ENCODE results near the gene IL4R. TPM values are rescaled to one million over a fixed set of nuclear protein-coding genes. Genes with fewer than 3 reads are reported as not detected.

Gene IL4R
- total and polyA plus RNA-seq, 2 of the 13 experiments (the other 11 are each of a cell fraction or from before 2014, with no cell fraction given) = 15.9 to 49.6 TPM

DNA sequence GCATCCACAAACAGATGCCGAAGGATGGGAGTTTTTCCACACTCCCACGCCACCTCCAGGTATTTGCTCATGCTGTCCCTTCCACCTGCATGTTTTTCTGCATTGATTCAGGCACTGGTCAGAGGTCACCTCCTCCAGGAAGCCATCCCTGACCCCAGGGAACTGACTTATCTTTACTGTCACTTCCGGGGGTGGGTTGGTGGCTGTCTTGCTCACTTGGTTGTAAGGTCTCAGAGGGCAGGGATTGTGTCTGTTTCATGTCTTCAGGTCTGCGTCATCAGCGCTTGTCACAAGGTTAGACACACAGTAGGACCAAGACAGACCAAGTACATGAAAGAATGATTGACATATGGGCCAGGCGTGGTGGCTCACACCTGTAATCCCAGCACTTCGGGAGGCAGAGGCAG lies 1.9 kb upstream of the IL4R start (continued):
- TF ChIP-seq, protein P1, sequence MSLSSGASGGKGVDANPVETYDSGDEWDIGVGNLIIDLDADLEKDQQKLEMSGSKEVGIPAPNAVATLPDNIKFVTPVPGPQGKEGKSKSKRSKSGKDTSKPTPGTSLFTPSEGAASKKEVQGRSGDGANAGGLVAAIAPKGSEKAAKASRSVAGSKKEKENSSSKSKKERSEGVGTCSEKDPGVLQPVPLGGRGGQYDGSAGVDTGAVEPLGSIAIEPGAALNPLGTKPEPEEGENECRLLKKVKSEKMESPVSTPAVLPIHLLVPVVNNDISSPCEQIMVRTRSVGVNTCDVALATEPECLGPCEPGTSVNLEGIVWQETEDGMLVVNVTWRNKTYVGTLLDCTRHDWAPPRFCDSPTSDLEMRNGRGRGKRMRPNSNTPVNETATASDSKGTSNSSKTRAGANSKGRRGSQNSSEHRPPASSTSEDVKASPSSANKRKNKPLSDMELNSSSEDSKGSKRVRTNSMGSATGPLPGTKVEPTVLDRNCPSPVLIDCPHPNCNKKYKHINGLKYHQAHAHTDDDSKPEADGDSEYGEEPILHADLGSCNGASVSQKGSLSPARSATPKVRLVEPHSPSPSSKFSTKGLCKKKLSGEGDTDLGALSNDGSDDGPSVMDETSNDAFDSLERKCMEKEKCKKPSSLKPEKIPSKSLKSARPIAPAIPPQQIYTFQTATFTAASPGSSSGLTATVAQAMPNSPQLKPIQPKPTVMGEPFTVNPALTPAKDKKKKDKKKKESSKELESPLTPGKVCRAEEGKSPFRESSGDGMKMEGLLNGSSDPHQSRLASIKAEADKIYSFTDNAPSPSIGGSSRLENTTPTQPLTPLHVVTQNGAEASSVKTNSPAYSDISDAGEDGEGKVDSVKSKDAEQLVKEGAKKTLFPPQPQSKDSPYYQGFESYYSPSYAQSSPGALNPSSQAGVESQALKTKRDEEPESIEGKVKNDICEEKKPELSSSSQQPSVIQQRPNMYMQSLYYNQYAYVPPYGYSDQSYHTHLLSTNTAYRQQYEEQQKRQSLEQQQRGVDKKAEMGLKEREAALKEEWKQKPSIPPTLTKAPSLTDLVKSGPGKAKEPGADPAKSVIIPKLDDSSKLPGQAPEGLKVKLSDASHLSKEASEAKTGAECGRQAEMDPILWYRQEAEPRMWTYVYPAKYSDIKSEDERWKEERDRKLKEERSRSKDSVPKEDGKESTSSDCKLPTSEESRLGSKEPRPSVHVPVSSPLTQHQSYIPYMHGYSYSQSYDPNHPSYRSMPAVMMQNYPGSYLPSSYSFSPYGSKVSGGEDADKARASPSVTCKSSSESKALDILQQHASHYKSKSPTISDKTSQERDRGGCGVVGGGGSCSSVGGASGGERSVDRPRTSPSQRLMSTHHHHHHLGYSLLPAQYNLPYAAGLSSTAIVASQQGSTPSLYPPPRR (CRISPR knock-in tag; IDR thresholded peaks at IDR 0.05; ENCODE audit: borderline replicate concordance) = no peak
- TF ChIP-seq REL (CRISPR knock-in tag; conservative IDR thresholded peaks at IDR 0.05) (no peak), SKI (IDR thresholded peaks at IDR 0.05; ENCODE audit: partially characterized antibody) (no peak), POGZ (CRISPR knock-in tag; IDR thresholded peaks at IDR 0.05) (0 out of 2 replicates have a peak, but pooled peaks have one; percentile 47), ISX (CRISPR knock-in tag; conservative IDR thresholded peaks at IDR 0.05) (no peak), ZNF672 (CRISPR knock-in tag; IDR thresholded peaks at IDR 0.05) (no peak), ZNF883 (CRISPR knock-in tag; IDR thresholded peaks at IDR 0.05; ENCODE audit: not compliant biosample characterization) (no peak), ZNF772 (CRISPR knock-in tag; IDR thresholded peaks at IDR 0.05) (0 out of 2 replicates have a peak, but pooled peaks have one; percentile 46), ZNF550 (CRISPR knock-in tag; IDR thresholded peaks at IDR 0.05; ENCODE audit: borderline replicate concordance) (no peak), ZNF614 (CRISPR knock-in tag; IDR thresholded peaks at IDR 0.05; ENCODE audit: borderline replicate concordance) (no peak), RBM39 (IDR thresholded peaks at IDR 0.05; ENCODE audit: low read depth, low read length, poor library complexity, severe bottlenecking) (no peak)
- TF ChIP-seq, protein P2, sequence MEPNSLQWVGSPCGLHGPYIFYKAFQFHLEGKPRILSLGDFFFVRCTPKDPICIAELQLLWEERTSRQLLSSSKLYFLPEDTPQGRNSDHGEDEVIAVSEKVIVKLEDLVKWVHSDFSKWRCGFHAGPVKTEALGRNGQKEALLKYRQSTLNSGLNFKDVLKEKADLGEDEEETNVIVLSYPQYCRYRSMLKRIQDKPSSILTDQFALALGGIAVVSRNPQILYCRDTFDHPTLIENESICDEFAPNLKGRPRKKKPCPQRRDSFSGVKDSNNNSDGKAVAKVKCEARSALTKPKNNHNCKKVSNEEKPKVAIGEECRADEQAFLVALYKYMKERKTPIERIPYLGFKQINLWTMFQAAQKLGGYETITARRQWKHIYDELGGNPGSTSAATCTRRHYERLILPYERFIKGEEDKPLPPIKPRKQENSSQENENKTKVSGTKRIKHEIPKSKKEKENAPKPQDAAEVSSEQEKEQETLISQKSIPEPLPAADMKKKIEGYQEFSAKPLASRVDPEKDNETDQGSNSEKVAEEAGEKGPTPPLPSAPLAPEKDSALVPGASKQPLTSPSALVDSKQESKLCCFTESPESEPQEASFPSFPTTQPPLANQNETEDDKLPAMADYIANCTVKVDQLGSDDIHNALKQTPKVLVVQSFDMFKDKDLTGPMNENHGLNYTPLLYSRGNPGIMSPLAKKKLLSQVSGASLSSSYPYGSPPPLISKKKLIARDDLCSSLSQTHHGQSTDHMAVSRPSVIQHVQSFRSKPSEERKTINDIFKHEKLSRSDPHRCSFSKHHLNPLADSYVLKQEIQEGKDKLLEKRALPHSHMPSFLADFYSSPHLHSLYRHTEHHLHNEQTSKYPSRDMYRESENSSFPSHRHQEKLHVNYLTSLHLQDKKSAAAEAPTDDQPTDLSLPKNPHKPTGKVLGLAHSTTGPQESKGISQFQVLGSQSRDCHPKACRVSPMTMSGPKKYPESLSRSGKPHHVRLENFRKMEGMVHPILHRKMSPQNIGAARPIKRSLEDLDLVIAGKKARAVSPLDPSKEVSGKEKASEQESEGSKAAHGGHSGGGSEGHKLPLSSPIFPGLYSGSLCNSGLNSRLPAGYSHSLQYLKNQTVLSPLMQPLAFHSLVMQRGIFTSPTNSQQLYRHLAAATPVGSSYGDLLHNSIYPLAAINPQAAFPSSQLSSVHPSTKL (CRISPR knock-in tag; IDR thresholded peaks at IDR 0.05) = peak; percentile 22; the same call in 1 of the 2 replicates
- TF ChIP-seq, protein P3, sequence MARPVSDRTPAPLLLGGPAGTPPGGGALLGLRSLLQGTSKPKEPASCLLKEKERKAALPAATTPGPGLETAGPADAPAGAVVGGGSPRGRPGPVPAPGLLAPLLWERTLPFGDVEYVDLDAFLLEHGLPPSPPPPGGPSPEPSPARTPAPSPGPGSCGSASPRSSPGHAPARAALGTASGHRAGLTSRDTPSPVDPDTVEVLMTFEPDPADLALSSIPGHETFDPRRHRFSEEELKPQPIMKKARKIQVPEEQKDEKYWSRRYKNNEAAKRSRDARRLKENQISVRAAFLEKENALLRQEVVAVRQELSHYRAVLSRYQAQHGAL (CRISPR knock-in tag; IDR thresholded peaks at IDR 0.05; ENCODE audit: not compliant biosample characterization) = no peak

All from HepG2 (cell line).